ENCODE measurements around the gene SUSD3. TPM values are rescaled to one million over a fixed set of nuclear protein-coding genes. Genes with fewer than 3 reads are reported as not detected.

The SUSD3 gene
- total RNA-seq, 1 experiment from 2014 or later: 5.0 TPM

- TF ChIP-seq SIN3A (IDR thresholded peaks at IDR 0.05; ENCODE audit: borderline replicate concordance, insufficient read depth, low read depth, low read length) (no peak), TCF7L2 (IDR thresholded peaks at IDR 0.05; ENCODE audit: low read depth, low read length) (no peak), REST (IDR thresholded peaks at IDR 0.05; ENCODE audit: insufficient read depth in 1 of 2, low read depth in 2 of 2, low read length in 1 of 2) (no peak), POLR2AphosphoS5 (IDR thresholded peaks at IDR 0.05; ENCODE audit: low read depth, low read length) (no peak)
- BruUV-seq (replicated peaks): no TSS peak
- Histone ChIP-seq H3K9me3 (ENCODE audit: control insufficient read depth, insufficient read depth, low read depth, low read length) (no peaks in the 10 kb centered on the region), H3K4me1 (ENCODE audit: control insufficient read depth, insufficient read depth, low read length) (no peaks in the 10 kb centered on the region), H3K36me3 (ENCODE audit: control insufficient read depth, insufficient read depth, low read length) (no peaks in the 10 kb centered on the region), H3K27me3 (ENCODE audit: control insufficient read depth, insufficient read depth, low read length) (no peaks in the 10 kb centered on the region), H3K4me3 (ENCODE audit: low read depth in 2 of 2, low read length in 2 of 2) (no peak overlapping the region), H3K27ac (ENCODE audit: low read length) (no peak overlapping the region)
- in situ Hi-C loops (cut with HindIII; ENCODE audit: low pct_unique_long_range_greater_than_20kb, low sequenced_read_pairs): no loop called here
- no peak for DNase-seq (ENCODE audit: low read depth, low spot score)
- intact Hi-C loops (cut with micrococcal nuclease; ENCODE audit: unreplicated experiment): no loop called here
- no peak for ATAC-seq
- ChIA-PET CTCF (no interaction called here), POLR2A (interaction anchor here (0.6 kb wide), 1 partner anchor 359 kb away, joined by 6 read pairs; no protein-coding TSS in a partner anchor)
These were observed 61.1 kb downstream of the SUSD3 start for GRCh38 chr9:93119703-93119952.

GRCh38 chr9:93119953-93120845 lies 61.7 kb downstream of the SUSD3 start:
- intact Hi-C loops (cut with micrococcal nuclease; ENCODE audit: unreplicated experiment) (no loop called here), in situ Hi-C loops (cut with HindIII; ENCODE audit: low pct_unique_long_range_greater_than_20kb, low sequenced_read_pairs) (no loop called here)
- ATAC-seq (peak; percentile 64; the same call in 1 of the 2 replicates), DNase-seq (ENCODE audit: low read depth, low spot score) (no peak)
- Histone ChIP-seq H3K27me3 (ENCODE audit: control insufficient read depth, insufficient read depth, low read length) (no peaks in the 10 kb centered on the region), H3K36me3 (ENCODE audit: control insufficient read depth, insufficient read depth, low read length) (no peaks in the 10 kb centered on the region), H3K9me3 (ENCODE audit: control insufficient read depth, insufficient read depth, low read depth, low read length) (no peaks in the 10 kb centered on the region), H3K27ac (ENCODE audit: low read length) (no peak overlapping the region), H3K4me3 (ENCODE audit: low read depth in 2 of 2, low read length in 2 of 2) (no peak overlapping the region), H3K4me1 (ENCODE audit: control insufficient read depth, insufficient read depth, low read length) (no peaks in the 10 kb centered on the region)
- TF ChIP-seq REST (IDR thresholded peaks at IDR 0.05; ENCODE audit: insufficient read depth in 1 of 2, low read depth in 2 of 2, low read length in 1 of 2) (no peak), SIN3A (IDR thresholded peaks at IDR 0.05; ENCODE audit: borderline replicate concordance, insufficient read depth, low read depth, low read length) (no peak), POLR2AphosphoS5 (IDR thresholded peaks at IDR 0.05; ENCODE audit: low read depth, low read length) (no peak), CTCF (IDR thresholded peaks at IDR 0.05) (no peak), TCF7L2 (IDR thresholded peaks at IDR 0.05; ENCODE audit: low read depth, low read length) (no peak)
- BruUV-seq (replicated peaks): no TSS peak
- ChIA-PET POLR2A (interaction anchor here (0.6 kb wide), 1 partner anchor 358 kb away, joined by 6 read pairs; no protein-coding TSS in a partner anchor), CTCF (no interaction called here)
